Ureter (tissue), 1 donor: ENCODE measurements around the gene RIMBP2. TPM values are rescaled to one million over a fixed set of nuclear protein-coding genes. Genes with fewer than 3 reads are reported as not detected.

Experiments used
- DNase-seq: peaks from one replicate; pipeline ENCODE4 v3.0.0-alpha.2; 2020; ENCODE audit warnings: low spot score
- total RNA-seq: library from RNA; stranded (reverse); gene quantifications from one replicate; pipeline ENCODE4 v1.2.4, GENCODE V29; 2023
- donor health status: DM: yes; HTN: yes; CAD: no.

RIMBP2 gene
- total RNA-seq, 1 donor from 2014 or later, result 0.57 TPM

- DNase-seq, result peak; percentile 29
These were observed 291.0 kb downstream of the RIMBP2 start for GRCh38 chr12:130424858-130425697.

GRCh38 chr12:130423991-130424857 is 291.9 kb downstream of the RIMBP2 start:
- peak; percentile 39 for DNase-seq

- DNase-seq, result peak; percentile 10
These were observed 293.0 kb downstream of the RIMBP2 start for GRCh38 chr12:130423136-130423535.

GRCh38 chr12:130422676-130423075 is 293.4 kb downstream of the RIMBP2 start:
- peak; percentile 30 for DNase-seq

- peak; percentile 33 for DNase-seq
These were observed 294.2 kb downstream of the RIMBP2 start for GRCh38 chr12:130421896-130422295.

- no peak for DNase-seq
These were observed 296.0 kb downstream of the RIMBP2 start for GRCh38 chr12:130420071-130420470.

- DNase-seq, result peak; percentile 28
These were observed 297.0 kb downstream of the RIMBP2 start for GRCh38 chr12:130419116-130419515.

GRCh38 chr12:130418251-130418650 is 297.8 kb downstream of the RIMBP2 start:
- DNase-seq, result peak; percentile 24

GRCh38 chr12:130414381-130414780 is 301.7 kb downstream of the RIMBP2 start:
- no peak for DNase-seq

- no peak for DNase-seq
These were observed 302.2 kb downstream of the RIMBP2 start for GRCh38 chr12:130413909-130414308.

GRCh38 chr12:130412384-130412783 is 303.7 kb downstream of the RIMBP2 start:
- no peak for DNase-seq

GRCh38 chr12:130405332-130405731 is 310.8 kb downstream of the RIMBP2 start:
- DNase-seq, result no peak

GRCh38 chr12:130401703-130402102 is 314.4 kb downstream of the RIMBP2 start:
- no peak for DNase-seq

- DNase-seq, result no peak
These were observed 317.8 kb downstream of the RIMBP2 start for GRCh38 chr12:130398100-130398848.

- DNase-seq, result no peak
These were observed 319.4 kb downstream of the RIMBP2 start for GRCh38 chr12:130396667-130397066.

- no peak for DNase-seq
These were observed 321.2 kb downstream of the RIMBP2 start for GRCh38 chr12:130394906-130395305.

- DNase-seq, result no peak
These were observed 324.9 kb downstream of the RIMBP2 start for GRCh38 chr12:130391186-130391585.

- DNase-seq, result no peak
These were observed 330.9 kb downstream of the RIMBP2 start for GRCh38 chr12:130385193-130385592.

- no peak for DNase-seq
These were observed 331.9 kb downstream of the RIMBP2 start for GRCh38 chr12:130384234-130384633.

GRCh38 chr12:130382818-130383217 is 333.3 kb downstream of the RIMBP2 start:
- no peak for DNase-seq

GRCh38 chr12:130375296-130376287 is 340.5 kb downstream of the RIMBP2 start:
- no peak for DNase-seq
